Activated CD4-positive, alpha-beta T cell treated with anti-CD3 and anti-CD28 coated beads, Interleukin-2, Interleukin-4, amounts not matched to agents 100 ng/mL and 50 ng/mL, durations not matched to agents 16 hours and 8 hours (primary cell): Measurements from ENCODE around the gene NOL4L.
A peak's percentile ranks its signal among the peaks of the same experiment; 100 is the strongest.

ENCODE experiments used
- DNase-seq: peaks from one replicate; pipeline ENCODE4 v3.0.0-alpha.2; 2020; ENCODE audit warnings: low spot score

The NOL4L gene

DNA sequence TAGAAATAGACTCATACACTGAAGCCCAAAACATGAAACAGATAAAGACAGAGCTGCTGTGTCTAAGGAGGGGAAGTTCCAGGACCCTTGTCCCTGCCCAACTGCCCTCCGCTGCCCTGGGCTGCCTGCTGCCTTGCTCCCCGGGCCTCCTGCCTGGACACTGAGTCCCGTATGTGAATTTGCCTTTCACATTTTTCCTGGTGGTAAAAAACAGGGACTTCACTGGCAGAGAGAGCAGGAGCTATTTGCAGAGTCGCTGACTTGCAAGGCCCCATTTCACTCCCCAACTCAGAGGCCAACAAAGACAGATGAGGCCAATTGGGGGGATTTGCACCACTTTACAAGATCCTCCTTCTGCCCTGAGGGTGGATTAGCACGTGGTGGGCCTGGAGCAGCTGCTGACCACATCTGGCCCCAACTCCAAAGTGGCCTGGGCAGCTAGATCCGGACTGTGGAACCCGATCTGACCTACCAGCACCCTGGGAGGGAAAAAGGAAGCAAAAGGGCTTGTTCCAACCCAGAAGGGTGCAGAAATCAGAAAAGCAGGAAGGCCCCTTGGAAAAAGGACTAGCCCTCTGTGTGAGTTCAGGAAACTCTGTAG lies 61.4 kb downstream of the NOL4L start:
- DNase-seq, result no peak

- no peak for DNase-seq
Measured at GRCh38 chr20:32522776-32523612, 62.1 kb downstream of the NOL4L start.

DNA sequence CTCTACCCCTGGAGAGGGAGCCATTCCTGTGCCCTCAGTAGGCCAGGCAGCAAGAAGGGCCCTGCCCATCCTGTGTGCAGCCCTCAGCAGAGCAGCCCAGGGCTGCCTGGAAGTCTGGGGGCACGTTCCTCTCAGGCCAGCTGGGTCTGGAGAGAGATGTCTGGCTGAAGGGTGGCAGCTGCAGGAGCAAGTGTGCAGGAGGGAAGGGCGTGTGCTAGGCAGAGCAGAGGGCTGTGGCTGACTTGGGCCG lies 62.7 kb downstream of the NOL4L start:
- no peak for DNase-seq

- peak; percentile 64 for DNase-seq
Measured at GRCh38 chr20:32521780-32522525, 63.2 kb downstream of the NOL4L start.

- DNase-seq, result no peak
Measured at GRCh38 chr20:32520927-32521203, 64.3 kb downstream of the NOL4L start.

DNA sequence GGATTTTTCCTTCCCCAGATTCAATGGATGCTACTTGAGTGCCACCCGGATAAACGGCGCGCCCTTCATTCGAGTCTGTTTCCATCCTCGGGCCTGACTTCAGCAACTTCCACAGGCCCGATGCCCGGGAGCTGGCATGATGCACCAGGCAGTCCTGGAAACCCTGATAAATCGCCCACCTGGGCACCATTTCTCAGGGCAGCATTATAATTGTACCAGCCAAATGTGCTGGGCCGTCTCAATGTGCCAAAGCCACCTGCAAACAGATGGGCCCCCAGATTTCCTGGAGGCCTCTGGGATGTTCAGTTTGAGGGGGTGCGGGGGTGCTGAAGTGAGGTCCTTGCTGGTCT lies 65.8 kb downstream of the NOL4L start:
- no peak for DNase-seq

DNA sequence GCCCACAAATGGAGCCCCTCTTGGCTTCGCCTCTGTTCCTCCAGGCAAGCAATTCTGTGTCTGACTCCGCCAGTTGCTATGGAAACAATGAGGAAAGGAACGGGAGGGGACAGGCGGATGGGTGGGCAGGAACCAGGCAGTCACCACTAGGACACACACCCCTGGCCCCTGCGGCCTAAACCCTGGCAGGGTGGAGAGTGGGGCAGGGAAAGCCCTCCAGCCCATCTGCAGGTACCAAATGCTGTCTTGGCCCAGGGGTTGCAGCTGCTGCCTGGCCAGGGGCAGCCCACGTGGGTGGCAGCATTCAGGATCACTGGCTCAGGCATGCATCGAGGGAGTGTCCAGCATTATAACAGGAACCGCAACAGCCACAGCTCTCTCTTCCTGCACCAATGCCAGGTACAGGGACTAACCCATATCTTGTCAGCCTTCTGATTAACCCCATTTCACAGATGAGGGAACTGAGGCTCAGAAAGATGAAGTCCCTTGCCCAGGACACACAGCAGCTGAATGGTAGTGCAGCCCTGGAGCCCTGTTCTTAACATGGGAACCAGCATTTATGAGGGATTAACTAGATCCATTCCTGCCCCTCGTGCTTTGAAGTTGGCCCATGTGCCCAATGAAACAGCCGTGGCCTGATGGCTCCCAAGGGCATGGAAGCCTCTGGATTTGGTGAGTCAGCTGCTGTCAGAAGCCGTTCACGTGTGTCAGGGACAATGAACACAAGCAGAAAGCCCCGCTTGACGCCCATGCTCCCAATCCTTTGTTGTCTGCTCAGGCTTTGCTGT lies 66.3 kb downstream of the NOL4L start:
- DNase-seq, result no peak

DNA sequence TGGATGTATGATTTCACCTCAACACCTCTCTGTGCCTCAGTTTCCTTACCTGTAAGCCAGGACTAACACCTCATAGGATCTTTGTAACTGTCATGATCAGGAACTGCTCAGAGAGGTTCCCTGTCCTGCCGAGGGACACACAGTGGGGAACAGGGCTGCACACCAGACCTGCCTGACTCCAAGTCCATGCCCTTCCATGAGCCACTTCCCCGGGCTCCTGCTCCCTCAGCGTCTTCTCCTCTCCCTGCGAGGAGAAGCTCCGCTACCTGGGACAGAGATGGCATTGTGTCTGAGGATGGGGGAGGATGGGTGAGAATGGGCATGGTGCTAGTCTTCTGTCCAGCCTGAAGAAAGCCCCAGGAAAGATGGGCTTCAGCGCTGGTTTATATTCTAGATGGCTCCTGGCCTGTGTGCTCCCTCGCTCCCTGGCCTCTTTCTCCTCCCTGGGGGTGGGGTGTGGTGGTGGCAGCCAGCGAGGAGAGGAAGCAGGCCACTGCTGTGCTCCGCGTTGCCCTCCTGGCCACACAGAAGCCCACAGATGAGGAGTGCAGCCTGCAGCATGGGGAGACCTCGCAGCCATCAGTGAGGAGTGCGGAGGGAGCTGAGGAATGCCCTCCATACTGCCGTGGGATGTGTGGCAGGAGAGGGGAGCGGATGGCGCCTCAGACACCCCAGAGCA lies 67.1 kb downstream of the NOL4L start:
- no peak for DNase-seq

DNA sequence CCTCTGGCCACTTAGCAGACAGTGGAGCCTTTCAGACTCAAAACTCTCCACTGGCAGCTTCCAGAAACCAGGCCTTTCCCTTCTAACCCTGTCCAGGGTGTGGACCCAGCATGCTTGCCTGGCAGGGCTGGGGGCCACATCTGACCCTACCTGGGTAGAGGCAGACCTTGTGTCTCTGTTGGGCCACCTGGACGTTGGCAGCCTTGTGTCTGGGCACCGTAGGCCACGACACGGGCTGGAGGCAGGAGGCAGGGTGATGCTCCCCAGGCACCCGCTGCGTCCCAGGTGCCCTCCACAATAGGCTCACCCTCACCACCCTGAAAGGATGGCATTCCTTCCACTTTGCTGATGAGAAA lies 67.6 kb downstream of the NOL4L start:
- no peak for DNase-seq

DNA sequence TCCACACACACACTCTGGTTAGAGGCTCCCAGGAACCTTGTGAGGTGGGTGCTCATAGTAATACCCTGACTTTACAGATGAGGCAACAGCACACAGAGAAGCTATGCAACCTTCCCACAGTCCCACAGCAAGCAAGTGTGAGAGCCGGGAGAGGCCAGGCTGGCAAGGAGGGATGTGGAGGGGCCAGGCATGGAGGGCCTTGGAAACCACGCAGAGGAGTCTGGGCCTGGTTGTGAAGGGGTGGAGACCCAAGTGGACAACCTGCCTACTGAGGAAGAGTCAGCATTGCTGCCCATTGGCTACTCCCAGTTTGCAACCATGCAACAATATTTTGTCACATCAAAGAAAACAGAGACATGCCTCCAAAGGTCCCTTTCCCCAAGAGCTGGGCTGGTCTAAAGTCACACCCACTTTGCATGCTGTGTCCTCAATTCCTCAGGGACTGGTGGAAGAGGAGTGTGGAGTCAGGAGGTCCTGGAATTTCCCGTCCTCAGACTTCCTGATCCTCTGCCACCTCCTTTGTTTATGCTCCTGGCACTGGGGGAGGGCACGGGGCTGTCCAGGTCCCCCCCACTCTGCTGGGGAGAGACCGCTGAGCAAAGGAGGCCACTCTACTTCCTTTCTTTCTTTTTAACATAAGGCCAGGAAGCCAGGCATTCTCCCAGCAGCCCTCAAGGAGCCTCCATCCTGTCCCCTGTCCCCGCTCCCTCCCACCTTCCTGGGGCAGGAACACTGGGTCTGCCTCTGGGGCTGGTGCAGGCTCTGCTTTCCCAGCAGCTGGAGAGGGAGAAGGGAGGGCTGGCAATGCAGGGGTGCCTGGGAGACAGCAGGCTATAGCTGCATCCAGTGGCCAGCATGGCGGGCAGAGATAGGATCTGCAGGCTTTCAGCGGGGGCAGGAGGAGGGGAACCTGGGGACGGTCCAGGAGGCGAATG lies 68.3 kb downstream of the NOL4L start:
- no peak for DNase-seq

DNA sequence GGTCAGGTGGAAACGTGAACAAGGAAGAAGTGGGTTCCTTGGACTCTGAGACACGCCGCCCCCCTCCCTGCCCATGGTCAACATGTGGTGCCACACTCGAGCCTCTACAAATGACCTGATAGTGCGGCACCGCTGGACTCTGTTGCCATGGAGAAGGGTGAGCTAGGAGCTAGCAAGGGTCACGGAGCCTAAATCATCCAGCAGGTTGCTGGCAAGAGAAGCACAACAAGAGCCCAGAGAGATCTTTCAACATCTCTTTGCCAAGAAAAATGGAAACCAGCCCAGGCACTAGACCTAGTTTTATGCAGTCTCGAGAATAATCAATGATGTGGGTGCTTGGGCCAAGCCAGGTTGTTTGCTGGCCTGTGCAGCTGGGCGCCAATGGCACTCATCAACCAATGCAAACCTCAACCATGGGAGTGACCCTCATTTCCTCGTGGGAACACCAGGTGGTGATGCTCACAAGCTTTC lies 69.5 kb downstream of the NOL4L start:
- no peak for DNase-seq

- DNase-seq, result no peak
Measured at GRCh38 chr20:32514760-32515159, 70.4 kb downstream of the NOL4L start.

DNA sequence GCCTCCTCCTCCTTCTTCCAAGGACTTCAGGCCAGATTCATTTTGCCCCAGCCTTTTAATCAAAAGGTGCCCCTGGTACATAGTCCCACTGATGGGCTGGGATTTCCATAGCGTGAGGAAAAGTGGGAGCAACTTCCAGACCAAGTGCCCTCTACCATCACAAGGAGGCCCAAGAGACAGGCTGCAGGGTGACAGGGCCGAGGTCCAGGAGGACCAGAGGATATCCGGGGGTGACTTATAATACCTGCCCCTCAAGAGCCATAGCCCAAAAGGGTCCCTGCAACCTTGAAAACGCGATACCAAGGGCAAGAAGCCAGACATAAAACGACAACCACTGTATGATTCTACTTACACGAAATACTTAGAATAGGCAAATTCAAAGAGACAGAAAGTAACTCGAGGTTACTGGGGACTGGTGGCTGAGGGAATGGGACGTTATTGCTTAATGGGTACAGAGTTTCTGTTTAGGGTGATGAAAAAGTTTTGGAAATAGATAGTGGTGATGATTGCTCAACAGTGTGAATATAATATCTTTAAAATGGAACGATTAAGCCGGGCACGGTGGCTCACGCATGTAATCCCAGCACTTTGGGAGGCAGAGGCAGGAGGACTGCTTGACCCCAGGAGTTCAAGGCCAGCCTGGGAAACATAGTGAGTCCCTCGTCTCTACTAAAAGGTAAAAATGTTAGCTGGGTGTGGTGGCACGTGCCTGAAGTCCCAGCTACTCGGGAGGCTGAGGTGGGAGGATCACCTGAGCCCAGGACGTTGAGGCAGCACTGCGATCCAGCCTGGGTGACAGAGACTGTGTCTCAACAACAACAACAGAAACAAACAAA lies 71.9 kb downstream of the NOL4L start:
- no peak for DNase-seq

DNA sequence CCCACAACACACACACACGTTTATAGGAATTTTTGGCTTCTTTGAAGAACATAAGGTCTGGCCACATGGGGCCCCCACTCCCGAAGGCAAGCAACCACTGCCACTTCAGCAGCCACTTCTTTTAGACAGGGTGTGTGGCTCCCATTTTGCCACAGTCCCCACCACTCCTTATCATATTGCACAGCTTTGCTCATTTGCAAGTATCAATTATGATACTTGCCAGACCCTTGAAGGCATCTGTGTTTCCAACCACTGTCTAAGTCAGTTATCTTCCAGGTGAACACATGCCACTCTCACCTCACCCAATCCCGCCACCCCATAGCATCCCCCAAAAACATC lies 73.1 kb downstream of the NOL4L start:
- no peak for DNase-seq

DNA sequence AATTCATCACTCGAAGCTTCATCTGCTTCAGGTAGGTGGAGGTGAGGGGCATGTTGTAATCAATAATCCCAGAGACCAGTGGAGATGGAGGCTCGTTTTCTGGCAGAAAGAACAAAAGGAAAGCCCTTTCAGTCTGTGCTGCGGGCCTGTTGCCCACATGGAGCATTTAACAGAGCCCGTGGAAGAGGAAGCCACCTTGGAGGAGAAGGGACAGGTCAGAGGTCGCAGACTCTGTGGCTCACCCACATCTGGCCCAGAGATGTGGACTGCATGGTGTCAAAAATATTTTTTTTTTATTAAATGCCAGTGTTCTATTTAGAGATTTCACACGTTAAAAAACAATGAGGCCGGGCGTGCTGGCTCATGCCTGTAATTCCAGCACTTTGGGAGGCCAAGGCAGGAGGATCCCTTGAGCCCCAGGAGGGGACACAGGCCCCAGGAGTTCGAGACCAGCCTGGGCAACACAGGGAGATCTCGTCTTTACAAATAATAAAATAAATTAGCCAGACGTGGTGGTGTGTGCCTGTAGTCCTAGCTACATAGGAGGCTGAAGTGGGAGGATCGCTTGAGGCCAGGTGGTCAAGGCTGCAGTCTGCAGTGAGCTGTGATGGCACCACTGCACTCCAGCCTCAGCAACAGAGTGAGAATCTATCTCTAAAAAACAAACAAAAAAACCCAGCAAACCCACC lies 73.6 kb downstream of the NOL4L start:
- DNase-seq, result no peak

- no peak for DNase-seq
Measured at GRCh38 chr20:32510601-32511357, 74.4 kb downstream of the NOL4L start.

DNA sequence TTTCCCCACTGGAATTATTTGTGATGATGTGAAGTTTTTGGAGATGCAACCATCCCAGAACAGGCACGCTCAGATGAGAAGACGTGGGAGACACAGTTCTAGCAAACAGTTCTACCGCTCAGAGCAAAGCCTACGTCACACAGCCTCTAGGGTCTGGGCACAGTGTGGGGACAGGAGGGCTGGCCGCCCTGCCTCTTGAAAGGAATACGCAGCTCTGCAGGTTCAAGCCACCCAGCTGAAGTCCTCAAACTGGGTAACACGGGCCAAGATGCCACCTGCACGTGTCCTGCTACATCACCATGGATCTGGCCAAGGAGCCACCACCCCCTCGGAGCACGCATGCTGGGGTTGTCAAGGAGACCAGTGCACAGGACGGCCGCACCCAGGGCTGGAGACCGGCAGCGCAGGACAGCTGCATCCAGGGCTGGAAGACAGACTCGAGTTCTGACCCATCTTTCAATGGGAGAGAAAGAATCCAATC lies 75.0 kb downstream of the NOL4L start:
- no peak for DNase-seq

GRCh38 chr20:32509639-32510066 lies 75.5 kb downstream of the NOL4L start:
- DNase-seq, result peak; percentile 69

- DNase-seq, result no peak
Measured at GRCh38 chr20:32508775-32509119, 76.4 kb downstream of the NOL4L start.
